Measurements from ENCODE around the gene TICAM1.
A peak's percentile ranks its signal among the peaks of the same experiment; 100 is the strongest.
"Not testable (repeated sequence)": the region's sequence is repeated elsewhere in the genome, so short reads cannot be mapped to it uniquely, and the experiment has no call there.

Gene TICAM1

GRCh38 chr19:4830332-4830731 is 1.2 kb downstream of the TICAM1 start:
- CTCF ChIA-PET, result interaction anchor here (0.6 to 4.0 kb wide), 7 partner anchors 8 to 106 kb away, joined by 3 to 15 read pairs (median 7); no protein-coding TSS in a partner anchor
- POLR2A ChIA-PET, result no interaction called here
- no peak for TF ChIP-seq CTCF (IDR thresholded peaks at IDR 0.05; ENCODE audit: control extremely low read depth, extremely low read depth, low read depth, missing control alignments)
- DNase-seq (ENCODE audit: extremely low spot score), result no peak

DNA sequence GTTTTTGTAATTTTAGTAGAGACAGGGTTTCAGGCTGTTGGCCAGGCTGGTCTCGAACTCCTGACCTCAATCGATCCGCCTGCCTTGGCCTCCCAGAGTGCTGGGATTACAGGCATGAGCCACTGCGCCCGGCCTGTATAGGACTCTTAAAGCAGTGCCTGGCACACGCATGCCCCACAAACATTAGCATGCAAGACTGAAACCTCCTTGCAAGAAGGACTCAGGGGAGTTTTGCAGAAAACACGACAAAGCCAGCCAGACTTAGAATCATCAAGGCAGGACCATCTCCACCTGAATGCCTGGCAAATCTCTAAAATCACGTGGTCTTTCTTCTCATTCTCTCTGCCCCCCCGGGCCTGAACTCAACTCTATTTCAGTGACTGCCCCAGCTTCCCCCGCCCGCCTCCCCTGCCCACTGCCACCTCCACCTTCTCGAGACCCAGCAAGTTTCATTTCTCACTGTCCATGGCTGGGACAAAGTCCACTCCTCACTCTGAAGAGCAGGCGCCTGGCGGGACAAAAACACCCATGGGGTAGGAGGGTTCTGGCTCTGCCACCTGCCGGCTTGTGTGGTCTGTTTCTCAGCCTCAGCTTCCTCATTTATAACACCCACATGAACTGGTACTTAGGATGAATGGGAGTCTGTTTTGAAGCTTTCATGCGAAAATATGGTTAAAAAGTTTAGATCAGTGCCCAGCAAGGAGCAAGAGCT is 2.4 kb downstream of the TICAM1 start:
- POLR2A ChIA-PET, result interaction anchor here (0.8 kb wide), 1 partner anchor 38 kb away, joined by 4 read pairs; the partner anchor contains the start of gene FEM1A
- peak; percentile 24 for TF ChIP-seq CTCF (IDR thresholded peaks at IDR 0.05; ENCODE audit: control extremely low read depth, extremely low read depth, low read depth, missing control alignments)
- CTCF ChIA-PET, result interaction anchor here (0.9 to 4.0 kb wide), 5 partner anchors 10 to 83 kb away, joined by 3 to 15 read pairs (median 4); no protein-coding TSS in a partner anchor
- peak; percentile 46 for DNase-seq (ENCODE audit: extremely low spot score)

DNA sequence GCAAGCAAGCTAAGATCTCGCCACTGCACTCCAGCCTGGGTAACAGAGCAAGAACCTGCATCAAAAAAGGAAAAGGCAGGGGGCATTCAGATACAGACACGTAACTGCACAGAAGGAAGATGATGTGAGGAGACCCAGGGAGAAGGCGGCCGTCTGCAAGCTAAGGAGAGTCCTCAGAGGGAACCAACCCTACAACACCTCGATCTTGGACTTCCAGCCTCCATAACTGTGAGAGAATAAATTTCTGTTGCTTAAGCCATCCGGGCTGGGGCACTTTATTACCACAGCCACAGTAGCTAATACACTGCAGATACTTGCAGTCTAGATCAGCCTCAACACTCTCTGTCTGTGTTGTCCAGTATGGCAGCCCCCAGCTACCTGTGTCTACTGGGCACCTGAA is 7.9 kb downstream of the TICAM1 start:
- POLR2A ChIA-PET, result no interaction called here

GRCh38 chr19:4822354-4822753 is 9.2 kb downstream of the TICAM1 start:
- DNase-seq (ENCODE audit: extremely low spot score); POLR2A ChIA-PET: not testable (repeated sequence)
- CTCF ChIA-PET, result interaction anchor here (0.9 to 6.6 kb wide), 5 partner anchors 9 to 90 kb away, joined by 3 to 42 read pairs (median 7); partner anchors contain the start of gene TICAM1

More for the DNA sequence above, 7.9 kb downstream of the TICAM1 start:
- DNase-seq (ENCODE audit: extremely low spot score), result no peak
- TF ChIP-seq CTCF (IDR thresholded peaks at IDR 0.05; ENCODE audit: control extremely low read depth, extremely low read depth, low read depth, missing control alignments), result no peak
- CTCF ChIA-PET, result interaction anchor here (0.7 to 6.6 kb wide), 7 partner anchors 11 to 208 kb away, joined by 3 to 42 read pairs (median 4); no protein-coding TSS in a partner anchor

GRCh38 chr19:4821265-4821664 is 10.2 kb downstream of the TICAM1 start:
- no peak for DNase-seq (ENCODE audit: extremely low spot score)
- ChIA-PET CTCF (interaction anchor here (6.6 kb wide), 1 partner anchor 11 kb away, joined by 42 read pairs; no protein-coding TSS in a partner anchor), POLR2A (no interaction called here)
- TF ChIP-seq CTCF (IDR thresholded peaks at IDR 0.05; ENCODE audit: control extremely low read depth, extremely low read depth, low read depth, missing control alignments), result no peak

DNA sequence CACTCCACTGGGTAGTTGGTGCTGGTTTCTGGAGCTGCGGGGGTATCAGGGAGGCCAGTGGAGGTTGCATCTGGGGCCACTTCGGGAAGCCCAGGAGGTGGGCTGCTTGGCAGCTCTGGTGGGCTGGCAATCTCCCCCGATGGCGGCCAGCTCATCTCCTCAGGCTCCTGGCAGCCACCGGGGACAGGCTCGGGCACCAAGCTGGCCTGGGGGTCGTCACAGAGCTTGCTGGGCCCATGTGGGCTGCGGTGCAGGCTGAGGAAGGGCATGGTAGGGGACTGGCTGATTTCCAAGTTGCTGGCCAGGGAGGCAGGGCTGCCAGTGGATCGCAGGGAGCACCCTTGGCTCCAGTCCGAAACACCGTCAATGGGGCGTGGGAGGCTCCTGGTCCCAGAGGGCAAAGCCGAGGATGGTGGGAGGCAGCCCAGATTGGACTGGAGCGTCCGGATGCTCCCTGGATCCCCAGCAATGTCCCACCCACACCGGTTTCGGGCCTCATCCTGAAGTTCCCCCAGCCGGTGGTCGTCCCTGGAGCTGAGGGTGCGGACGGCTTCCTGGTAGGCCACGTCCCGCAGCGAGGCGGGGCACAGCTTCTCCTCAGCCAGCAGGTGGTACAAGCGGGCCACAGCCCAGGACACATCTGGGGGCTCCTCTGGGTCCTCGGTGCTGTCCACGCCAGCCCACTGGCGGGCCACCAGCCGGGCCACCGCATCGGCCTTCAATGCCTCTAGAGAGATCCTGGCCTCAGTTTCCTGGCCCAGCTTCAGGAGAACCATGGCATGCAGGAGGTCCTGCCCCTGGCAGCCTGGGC is 13.8 kb downstream of the TICAM1 start:
- TF ChIP-seq CTCF (IDR thresholded peaks at IDR 0.05; ENCODE audit: control extremely low read depth, extremely low read depth, low read depth, missing control alignments), result no peak
- CTCF ChIA-PET, result interaction anchor here (1.2 to 3.2 kb wide), 7 partner anchors 9 to 94 kb away, joined by 4 to 27 read pairs (median 6); no protein-coding TSS in a partner anchor
- no peak for DNase-seq (ENCODE audit: extremely low spot score)
- POLR2A ChIA-PET, result interaction anchor here (0.6 kb wide), 1 partner anchor 1980 kb away, joined by 4 read pairs; no protein-coding TSS in a partner anchor
